PC-3 (cell line): ENCODE data around the gene ZNF541. TPM values are rescaled to one million over a fixed set of nuclear protein-coding genes. Genes with fewer than 3 reads are reported as not detected.
A peak's percentile ranks its signal among the peaks of the same experiment; 100 is the strongest.

Experiments used
- ATAC-seq: fragments of 200-7000 bp; cut with Tn5 transposase; 2 replicates; pipeline ENCODE4 v1.9.1; 2020; ENCODE audit warnings: mild to moderate bottlenecking, moderate library complexity
- BruUV-seq: library from RNA; stranded (reverse); fragments of 400-500 nt; replicated peaks from 2 replicates; lab custom pipeline; 2021; lab: Mats Ljungman, UMichigan
- CTCF ChIA-PET: fragments of 300-600 bp; sonication (Branson Sonifier 250); formaldehyde crosslinking; loops from one replicate; lab custom pipeline; 2022; ENCODE audit warnings: antibody characterized with exemption; lab: Charles Lee
- POLR2A ChIA-PET: fragments of 300-600 bp; sonication (Branson Sonifier 250); formaldehyde crosslinking; loops from one replicate; lab custom pipeline; 2022; ENCODE audit warnings: antibody characterized with exemption; ENCODE audit not compliant: unreplicated experiment; lab: Charles Lee
- DNase-seq: peaks from one replicate; pipeline ENCODE4 v3.0.0-alpha.2; 2015
- H2AFZ ChIP-seq: fragments of 300-600 bp; sonication (generic); 2 replicates; pipeline ENCODE4 v1.6.0; 2016; ENCODE audit warnings: antibody characterized with exemption, low read length
- H3F3A ChIP-seq: fragments of 300-600 bp; sonication (generic); one replicate; pipeline ENCODE4 v1.6.0; 2017; ENCODE audit warnings: antibody characterized with exemption, low read length, control low read depth, mild to moderate bottlenecking; ENCODE audit not compliant: unreplicated experiment
- H3K27ac ChIP-seq: fragments of 300-600 bp; sonication (generic); 2 replicates; pipeline ENCODE4 v1.5.1; 2016; ENCODE audit warnings: mild to moderate bottlenecking, low read length
- H3K27me3 ChIP-seq: fragments of 300-600 bp; sonication (generic); 2 replicates; pipeline ENCODE4 v1.6.1; 2016; ENCODE audit warnings: low read length, mixed read lengths
- H3K36me3 ChIP-seq: fragments of 300-600 bp; sonication (generic); 2 replicates; pipeline ENCODE4 v1.6.1; 2016; ENCODE audit warnings: low read depth, mixed run types, low read length, mixed read lengths
- H3K4me1 ChIP-seq: fragments of 300-600 bp; sonication (generic); 2 replicates; pipeline ENCODE4 v1.5.1; 2016; ENCODE audit warnings: low read length; ENCODE audit not compliant: insufficient read depth
- H3K4me2 ChIP-seq: fragments of 300-600 bp; sonication (generic); 2 replicates; pipeline ENCODE4 v1.6.0; 2016; ENCODE audit warnings: low read length
- H3K4me3 ChIP-seq: fragments of 300-600 bp; sonication (generic); 2 replicates; pipeline ENCODE4 v1.5.1; 2016; ENCODE audit warnings: mild to moderate bottlenecking, low read length, mixed read lengths
- H3K79me2 ChIP-seq: fragments of 300-600 bp; sonication (generic); 2 replicates; pipeline ENCODE4 v1.6.1; 2017; ENCODE audit warnings: low read length, mixed read lengths
- H3K9ac ChIP-seq: fragments of 300-600 bp; sonication (generic); 2 replicates; pipeline ENCODE4 v1.6.0; 2016; ENCODE audit warnings: mild to moderate bottlenecking, low read length
- H3K9me2 ChIP-seq: fragments of 300-600 bp; sonication (generic); replicated peaks from 2 replicates; pipeline ENCODE4 v1.6.1; 2016; ENCODE audit warnings: mixed run types, low read length, mixed read lengths
- H3K9me3 ChIP-seq: fragments of 300-600 bp; sonication (generic); 2 replicates; pipeline ENCODE4 v1.6.1; 2016; ENCODE audit warnings: low read length, mixed read lengths
- H4K20me1 ChIP-seq: fragments of 300-600 bp; sonication (generic); 2 replicates; pipeline ENCODE4 v1.6.1; 2016; ENCODE audit warnings: low read length, mixed read lengths
- EZH2 ChIP-seq: fragments of 300-600 bp; sonication (generic); IDR thresholded peaks from one replicate; pipeline ENCODE4 v1.6.1; 2017; ENCODE audit warnings: antibody characterized with exemption, mild to moderate bottlenecking, low read length; ENCODE audit not compliant: unreplicated experiment
- EZH2phosphoT487 ChIP-seq: fragments of 300-600 bp; sonication (generic); IDR thresholded peaks from 2 replicates; pipeline ENCODE4 v1.6.1; 2018; ENCODE audit warnings: mild to moderate bottlenecking, antibody characterized with exemption, low read length, borderline replicate concordance
- intact Hi-C: fragments of 100-400 bp; cut with micrococcal nuclease; formaldehyde crosslinking; loops from 2 replicates; pipeline ENCODE4 v1.9.0; 2023
- total RNA-seq: library from RNA; depleted of rRNA; stranded (reverse); fragments of >200 nt; gene quantifications from 2 replicates; pipeline ENCODE4 v1.2.3, GENCODE V29; 2014
- TF ChIP-seq, protein P1 (sequence below): fragments of 300-600 bp; sonication (generic); conservative IDR thresholded peaks from 2 replicates; pipeline ENCODE4 v1.5.1; 2017; ENCODE audit warnings: antibody characterized with exemption, low read depth, mild to moderate bottlenecking, low read length

Gene ZNF541
- total RNA-seq, 1 experiment from 2014 or later, result not detected

DNA sequence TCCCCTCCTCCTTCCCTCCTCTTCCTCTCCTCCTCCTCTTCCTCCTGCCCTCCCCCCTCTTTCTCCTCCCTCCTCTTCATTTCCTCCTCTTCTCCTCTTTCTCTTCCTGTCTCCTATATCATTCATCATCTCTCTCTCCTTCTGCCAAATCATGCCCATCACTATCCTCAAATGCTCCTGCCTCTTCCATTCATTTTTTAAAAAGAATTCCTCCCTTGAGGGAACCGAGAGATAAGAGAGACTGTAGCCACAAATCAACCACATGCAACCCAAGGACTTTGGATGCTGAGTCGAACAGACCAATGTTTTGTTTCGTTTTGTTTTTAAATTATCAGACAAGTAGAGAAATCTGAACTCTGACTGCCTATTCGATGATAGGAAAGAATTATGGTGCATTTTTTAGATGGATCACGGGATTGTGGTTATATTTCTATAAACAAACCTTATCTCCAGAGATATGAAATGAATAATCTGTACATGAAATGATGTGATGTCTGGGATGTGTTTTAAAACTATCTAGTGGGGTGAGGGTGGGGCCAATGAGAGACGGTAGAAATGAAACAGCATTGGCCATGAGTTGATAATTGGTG, 9.5 kb upstream of the ZNF541 start:
- CTCF ChIA-PET, result no interaction called here
- H3K4me1 ChIP-seq, result peaks cover 9% of the 10 kb centered on the region
- POLR2A ChIA-PET, result no interaction called here
- BruUV-seq, result no TSS peak
- H3K79me2 ChIP-seq, result no peaks in the 10 kb centered on the region
- no peak overlapping the region for H3K27ac ChIP-seq
- no peaks in the 10 kb centered on the region for H3K36me3 ChIP-seq
- no peaks in the 10 kb centered on the region for H3F3A ChIP-seq
- H3K4me2 ChIP-seq, result 0 out of 2 replicates have a peak overlapping the region, but pooled peaks have one; percentile 13
- no peaks in the 10 kb centered on the region for H3K27me3 ChIP-seq
- DNase-seq (no peak), ATAC-seq (no peak)
- H2AFZ ChIP-seq, result no peak overlapping the region
- no peak overlapping the region for H3K9ac ChIP-seq
- H3K4me3 ChIP-seq, result no peak overlapping the region
- no peaks in the 10 kb centered on the region for H3K9me3 ChIP-seq
- H3K9me2 ChIP-seq, result no peaks in the 10 kb centered on the region
- no peaks in the 10 kb centered on the region for H4K20me1 ChIP-seq
- TF ChIP-seq EZH2phosphoT487 (no peak), EZH2 (no peak)
- TF ChIP-seq, protein P1, sequence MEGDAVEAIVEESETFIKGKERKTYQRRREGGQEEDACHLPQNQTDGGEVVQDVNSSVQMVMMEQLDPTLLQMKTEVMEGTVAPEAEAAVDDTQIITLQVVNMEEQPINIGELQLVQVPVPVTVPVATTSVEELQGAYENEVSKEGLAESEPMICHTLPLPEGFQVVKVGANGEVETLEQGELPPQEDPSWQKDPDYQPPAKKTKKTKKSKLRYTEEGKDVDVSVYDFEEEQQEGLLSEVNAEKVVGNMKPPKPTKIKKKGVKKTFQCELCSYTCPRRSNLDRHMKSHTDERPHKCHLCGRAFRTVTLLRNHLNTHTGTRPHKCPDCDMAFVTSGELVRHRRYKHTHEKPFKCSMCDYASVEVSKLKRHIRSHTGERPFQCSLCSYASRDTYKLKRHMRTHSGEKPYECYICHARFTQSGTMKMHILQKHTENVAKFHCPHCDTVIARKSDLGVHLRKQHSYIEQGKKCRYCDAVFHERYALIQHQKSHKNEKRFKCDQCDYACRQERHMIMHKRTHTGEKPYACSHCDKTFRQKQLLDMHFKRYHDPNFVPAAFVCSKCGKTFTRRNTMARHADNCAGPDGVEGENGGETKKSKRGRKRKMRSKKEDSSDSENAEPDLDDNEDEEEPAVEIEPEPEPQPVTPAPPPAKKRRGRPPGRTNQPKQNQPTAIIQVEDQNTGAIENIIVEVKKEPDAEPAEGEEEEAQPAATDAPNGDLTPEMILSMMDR, result no peak
- intact Hi-C loops, result no loop called here

DNA sequence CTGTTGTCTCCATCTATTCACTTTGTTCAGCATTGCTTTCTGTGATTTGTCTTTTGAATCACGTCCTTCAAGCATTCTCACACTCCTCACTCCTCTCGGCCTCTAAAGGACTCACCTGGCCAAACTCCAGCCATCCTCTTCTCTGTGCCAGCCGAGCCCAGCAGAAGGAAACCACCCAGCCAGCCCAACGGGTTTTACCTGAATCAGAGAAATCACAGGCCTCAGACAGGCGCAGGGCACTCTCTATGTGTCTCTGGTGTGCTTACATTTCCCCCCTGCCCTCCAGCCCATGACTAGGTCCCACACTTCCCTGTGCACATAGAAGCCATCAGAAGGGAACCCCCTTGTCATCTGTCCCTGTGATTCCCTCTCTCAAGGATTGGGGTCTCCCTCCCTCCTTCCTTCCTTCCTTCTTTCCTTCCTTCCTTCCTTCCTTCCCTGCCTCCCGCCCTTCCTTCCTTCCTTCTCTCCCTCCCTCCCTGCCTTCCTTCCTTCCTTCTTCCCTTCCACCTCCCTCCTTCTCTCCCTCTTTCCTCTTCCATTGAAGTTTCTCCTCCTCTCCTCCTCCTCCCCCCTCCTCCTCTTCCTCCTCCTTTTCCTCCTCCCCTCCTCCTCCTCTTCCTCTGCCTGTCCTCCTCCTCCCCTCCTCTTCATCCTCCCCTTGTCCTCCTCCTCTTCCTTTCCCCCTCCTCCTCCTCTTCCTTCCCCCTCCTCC, 8.8 kb upstream of the ZNF541 start:
- no peaks in the 10 kb centered on the region for H3K79me2 ChIP-seq
- H4K20me1 ChIP-seq, result no peaks in the 10 kb centered on the region
- H3K27me3 ChIP-seq, result no peaks in the 10 kb centered on the region
- no TSS peak for BruUV-seq
- no peak overlapping the region for H3K9ac ChIP-seq
- H3K4me3 ChIP-seq, result no peak overlapping the region
- CTCF ChIA-PET, result no interaction called here
- ATAC-seq (peak; percentile 72), DNase-seq (peak; percentile 86)
- no peaks in the 10 kb centered on the region for H3K9me2 ChIP-seq
- peak overlapping the region; percentile 28 for H3K27ac ChIP-seq
- POLR2A ChIA-PET, result no interaction called here
- no peaks in the 10 kb centered on the region for H3K9me3 ChIP-seq
- H3K36me3 ChIP-seq, result no peaks in the 10 kb centered on the region
- H3F3A ChIP-seq, result no peaks in the 10 kb centered on the region
- intact Hi-C loops, result no loop called here
- TF ChIP-seq, protein P1, result no peak
- TF ChIP-seq EZH2 (no peak), EZH2phosphoT487 (no peak)
- H3K4me2 ChIP-seq, result peak overlapping the region; percentile 13; the same call in 1 of the 2 replicates
- H2AFZ ChIP-seq, result peak overlapping the region; percentile 11; the same call in 1 of the 2 replicates
- peaks cover 9% of the 10 kb centered on the region for H3K4me1 ChIP-seq

DNA sequence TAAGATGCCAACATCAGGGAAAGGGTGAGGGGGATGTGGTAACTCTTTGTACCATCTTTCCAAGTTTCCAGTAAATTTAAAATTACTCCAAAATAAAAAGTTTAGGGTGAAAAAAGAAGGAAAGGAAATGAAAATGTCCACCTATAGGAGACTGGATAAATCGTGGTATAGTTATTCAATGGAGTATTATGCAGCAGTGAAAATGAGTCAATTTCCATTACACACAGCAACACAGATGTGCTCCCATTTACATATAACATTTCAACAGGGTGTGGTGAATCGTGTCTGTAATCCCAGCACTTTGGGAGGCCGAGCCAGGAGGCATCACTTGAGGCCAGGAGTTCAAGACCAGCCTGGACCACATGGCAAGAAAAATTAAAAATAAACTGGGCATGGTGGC, 7.4 kb upstream of the ZNF541 start:
- Histone ChIP-seq H3K27me3 (no peaks in the 10 kb centered on the region), H3K27ac (no peak overlapping the region), H3K4me2 (no peak overlapping the region), H3K9me2 (no peaks in the 10 kb centered on the region), H3K79me2 (no peaks in the 10 kb centered on the region), H2AFZ (no peak overlapping the region), H3F3A (no peaks in the 10 kb centered on the region), H3K9ac (no peak overlapping the region), H3K4me3 (no peak overlapping the region), H4K20me1 (no peaks in the 10 kb centered on the region), H3K4me1 (peaks cover 9% of the 10 kb centered on the region), H3K9me3 (no peaks in the 10 kb centered on the region), H3K36me3 (no peaks in the 10 kb centered on the region)
- ChIA-PET CTCF (no interaction called here), POLR2A (no interaction called here)
- DNase-seq (no peak), ATAC-seq (no peak)
- TF ChIP-seq EZH2 (no peak), EZH2phosphoT487 (no peak)
- TF ChIP-seq, protein P1, result no peak
- no TSS peak for BruUV-seq
- intact Hi-C loops, result no loop called here
